HL-60 (cell line): Measurements from ENCODE around the gene TBK1.

ENCODE experiments used
- GABPA ChIP-seq: IDR thresholded peaks from 2 replicates; pipeline ENCODE4 v1.6.1; 2012; ENCODE audit warnings: low read depth
- POLR2AphosphoS5 ChIP-seq: IDR thresholded peaks from 2 replicates; pipeline ENCODE4 v1.6.1; 2012; ENCODE audit warnings: low read depth
- TF ChIP-seq, protein P1 (sequence below): IDR thresholded peaks from one replicate; pipeline ENCODE4 v1.5.1; 2011; ENCODE audit warnings: low read length, control low read depth, inconsistent platforms; ENCODE audit not compliant: insufficient read depth
- TF ChIP-seq, protein P2 (sequence below): IDR thresholded peaks from 2 replicates; pipeline ENCODE4 v1.6.1; 2012; ENCODE audit warnings: low read depth; ENCODE audit not compliant: insufficient replicate concordance

GRCh38 chr12:64494998-64495729 lies 43.2 kb downstream of the TBK1 start:
- TF ChIP-seq, protein P1, sequence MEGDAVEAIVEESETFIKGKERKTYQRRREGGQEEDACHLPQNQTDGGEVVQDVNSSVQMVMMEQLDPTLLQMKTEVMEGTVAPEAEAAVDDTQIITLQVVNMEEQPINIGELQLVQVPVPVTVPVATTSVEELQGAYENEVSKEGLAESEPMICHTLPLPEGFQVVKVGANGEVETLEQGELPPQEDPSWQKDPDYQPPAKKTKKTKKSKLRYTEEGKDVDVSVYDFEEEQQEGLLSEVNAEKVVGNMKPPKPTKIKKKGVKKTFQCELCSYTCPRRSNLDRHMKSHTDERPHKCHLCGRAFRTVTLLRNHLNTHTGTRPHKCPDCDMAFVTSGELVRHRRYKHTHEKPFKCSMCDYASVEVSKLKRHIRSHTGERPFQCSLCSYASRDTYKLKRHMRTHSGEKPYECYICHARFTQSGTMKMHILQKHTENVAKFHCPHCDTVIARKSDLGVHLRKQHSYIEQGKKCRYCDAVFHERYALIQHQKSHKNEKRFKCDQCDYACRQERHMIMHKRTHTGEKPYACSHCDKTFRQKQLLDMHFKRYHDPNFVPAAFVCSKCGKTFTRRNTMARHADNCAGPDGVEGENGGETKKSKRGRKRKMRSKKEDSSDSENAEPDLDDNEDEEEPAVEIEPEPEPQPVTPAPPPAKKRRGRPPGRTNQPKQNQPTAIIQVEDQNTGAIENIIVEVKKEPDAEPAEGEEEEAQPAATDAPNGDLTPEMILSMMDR: no peak
- TF ChIP-seq GABPA: no peak
- TF ChIP-seq, protein P2, sequence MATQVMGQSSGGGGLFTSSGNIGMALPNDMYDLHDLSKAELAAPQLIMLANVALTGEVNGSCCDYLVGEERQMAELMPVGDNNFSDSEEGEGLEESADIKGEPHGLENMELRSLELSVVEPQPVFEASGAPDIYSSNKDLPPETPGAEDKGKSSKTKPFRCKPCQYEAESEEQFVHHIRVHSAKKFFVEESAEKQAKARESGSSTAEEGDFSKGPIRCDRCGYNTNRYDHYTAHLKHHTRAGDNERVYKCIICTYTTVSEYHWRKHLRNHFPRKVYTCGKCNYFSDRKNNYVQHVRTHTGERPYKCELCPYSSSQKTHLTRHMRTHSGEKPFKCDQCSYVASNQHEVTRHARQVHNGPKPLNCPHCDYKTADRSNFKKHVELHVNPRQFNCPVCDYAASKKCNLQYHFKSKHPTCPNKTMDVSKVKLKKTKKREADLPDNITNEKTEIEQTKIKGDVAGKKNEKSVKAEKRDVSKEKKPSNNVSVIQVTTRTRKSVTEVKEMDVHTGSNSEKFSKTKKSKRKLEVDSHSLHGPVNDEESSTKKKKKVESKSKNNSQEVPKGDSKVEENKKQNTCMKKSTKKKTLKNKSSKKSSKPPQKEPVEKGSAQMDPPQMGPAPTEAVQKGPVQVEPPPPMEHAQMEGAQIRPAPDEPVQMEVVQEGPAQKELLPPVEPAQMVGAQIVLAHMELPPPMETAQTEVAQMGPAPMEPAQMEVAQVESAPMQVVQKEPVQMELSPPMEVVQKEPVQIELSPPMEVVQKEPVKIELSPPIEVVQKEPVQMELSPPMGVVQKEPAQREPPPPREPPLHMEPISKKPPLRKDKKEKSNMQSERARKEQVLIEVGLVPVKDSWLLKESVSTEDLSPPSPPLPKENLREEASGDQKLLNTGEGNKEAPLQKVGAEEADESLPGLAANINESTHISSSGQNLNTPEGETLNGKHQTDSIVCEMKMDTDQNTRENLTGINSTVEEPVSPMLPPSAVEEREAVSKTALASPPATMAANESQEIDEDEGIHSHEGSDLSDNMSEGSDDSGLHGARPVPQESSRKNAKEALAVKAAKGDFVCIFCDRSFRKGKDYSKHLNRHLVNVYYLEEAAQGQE: no peak
- TF ChIP-seq POLR2AphosphoS5: no peak
